HEK293 (cell line): Measurements from ENCODE around the gene GALNS.

Source experiments
- CTCF ChIA-PET: fragments of 350-600 bp; formaldehyde crosslinking; extraction: SDS; loops from one replicate; lab custom pipeline; 2021; ENCODE audit warnings: antibody characterized with exemption; lab: Yijun Ruan, JAX
- POLR2A ChIA-PET: fragments of 300-600 bp; formaldehyde crosslinking; extraction: SDS; loops from one replicate; lab custom pipeline; 2020; ENCODE audit warnings: antibody characterized with exemption, inconsistent platforms; lab: Yijun Ruan, JAX
- H3K27ac ChIP-seq: fragments of 200-500 bp; sonication (Bioruptor generic); 2 replicates; pipeline ENCODE4 v1.5.1; 2014; ENCODE audit warnings: low read depth, low read length, control low read depth, inconsistent platforms; ENCODE audit errors: extremely low read depth
- H3K36me3 ChIP-seq, 2 experiments: fragments of 200-500 bp in 1 of 2; sonication (Bioruptor generic) in 1 of 2; 1 replicate in 1 of 2; 2 replicates in 1 of 2; pipeline ENCODE4 v1.5.1; 2014 to 2017; ENCODE audit warnings: inconsistent platforms in 2 of 2, low read length in 2 of 2; ENCODE audit not compliant: control insufficient read depth in 2 of 2, insufficient read depth in 1 of 2
- H3K4me1 ChIP-seq: fragments of 200-500 bp; sonication (Bioruptor generic); 2 replicates; pipeline ENCODE4 v1.5.1; 2014; ENCODE audit warnings: mild to moderate bottlenecking, low read length, inconsistent platforms; ENCODE audit not compliant: control insufficient read depth, insufficient read depth
- H3K4me3 ChIP-seq: 2 replicates; pipeline ENCODE4 v1.5.1; 2011; ENCODE audit warnings: low read depth, mild to moderate bottlenecking, control low read depth, low read length, moderate library complexity
- H3K9me3 ChIP-seq: fragments of 200-500 bp; sonication (Bioruptor generic); 2 replicates; pipeline ENCODE4 v1.5.1; 2014; ENCODE audit warnings: low read depth, low read length, inconsistent platforms; ENCODE audit not compliant: control insufficient read depth, insufficient read depth
- BCL11A ChIP-seq: fragments of 450-650 bp; formaldehyde crosslinking; IDR thresholded peaks from 2 replicates; pipeline ENCODE4 v1.5.1; 2016; ENCODE audit warnings: low read depth, missing biosample characterization, missing genetic modification characterization
- CTCF ChIP-seq: fragments of 450-650 bp; formaldehyde crosslinking; IDR thresholded peaks from 2 replicates; pipeline ENCODE4 v1.5.1; 2016; ENCODE audit warnings: missing biosample characterization, missing genetic modification characterization
- GLI4 ChIP-seq: fragments of 450-650 bp; formaldehyde crosslinking; IDR thresholded peaks from 2 replicates; pipeline ENCODE4 v1.5.1; 2016; ENCODE audit warnings: missing biosample characterization, missing genetic modification characterization
- INSM2 ChIP-seq: fragments of 450-650 bp; formaldehyde crosslinking; IDR thresholded peaks from 2 replicates; pipeline ENCODE4 v1.5.1; 2016; ENCODE audit warnings: missing biosample characterization, missing genetic modification characterization
- KLF17 ChIP-seq: fragments of 450-650 bp; formaldehyde crosslinking; IDR thresholded peaks from 2 replicates; pipeline ENCODE4 v1.5.1; 2016; ENCODE audit warnings: missing biosample characterization, missing genetic modification characterization
- PRDM10 ChIP-seq: fragments of 450-650 bp; formaldehyde crosslinking; IDR thresholded peaks from 2 replicates; pipeline ENCODE4 v1.5.1; 2016; ENCODE audit warnings: missing biosample characterization, missing genetic modification characterization
- SCRT1 ChIP-seq: fragments of 450-650 bp; formaldehyde crosslinking; IDR thresholded peaks from 2 replicates; pipeline ENCODE4 v1.5.1; 2016; ENCODE audit warnings: missing biosample characterization, missing genetic modification characterization, borderline replicate concordance
- SCRT2 ChIP-seq: fragments of 450-650 bp; formaldehyde crosslinking; IDR thresholded peaks from 2 replicates; pipeline ENCODE4 v1.5.1; 2016; ENCODE audit warnings: missing biosample characterization, missing genetic modification characterization
- WT1 ChIP-seq: fragments of 450-650 bp; formaldehyde crosslinking; IDR thresholded peaks from 2 replicates; pipeline ENCODE4 v1.5.1; 2016; ENCODE audit warnings: missing biosample characterization, missing genetic modification characterization
- ZBTB7A ChIP-seq: fragments of 450-650 bp; formaldehyde crosslinking; IDR thresholded peaks from 2 replicates; pipeline ENCODE4 v1.5.1; 2016; ENCODE audit warnings: low read depth, missing biosample characterization, missing genetic modification characterization
- ZNF114 ChIP-seq: fragments of 450-650 bp; formaldehyde crosslinking; IDR thresholded peaks from 2 replicates; pipeline ENCODE4 v1.5.0; 2017; ENCODE audit warnings: missing biosample characterization, missing genetic modification characterization
- ZNF133 ChIP-seq: fragments of 450-650 bp; formaldehyde crosslinking; IDR thresholded peaks from 2 replicates; pipeline ENCODE4 v1.5.1; 2016; ENCODE audit warnings: missing biosample characterization, missing genetic modification characterization
- ZNF146 ChIP-seq: fragments of 450-650 bp; formaldehyde crosslinking; IDR thresholded peaks from 2 replicates; pipeline ENCODE4 v1.5.1; 2016; ENCODE audit warnings: missing biosample characterization, missing genetic modification characterization
- ZNF211 ChIP-seq: fragments of 450-650 bp; formaldehyde crosslinking; IDR thresholded peaks from 2 replicates; pipeline ENCODE4 v1.5.1; 2016; ENCODE audit warnings: low read depth, missing biosample characterization, missing genetic modification characterization
- ZNF302 ChIP-seq: fragments of 450-650 bp; formaldehyde crosslinking; IDR thresholded peaks from 2 replicates; pipeline ENCODE4 v1.5.1; 2016; ENCODE audit warnings: missing biosample characterization, missing genetic modification characterization, low read depth
- ZNF311 ChIP-seq: fragments of 450-650 bp; formaldehyde crosslinking; IDR thresholded peaks from 2 replicates; pipeline ENCODE4 v1.5.1; 2017; ENCODE audit warnings: missing biosample characterization, missing genetic modification characterization, borderline replicate concordance
- ZNF324 ChIP-seq: fragments of 450-650 bp; formaldehyde crosslinking; IDR thresholded peaks from 2 replicates; pipeline ENCODE4 v1.5.1; 2016; ENCODE audit warnings: missing biosample characterization, missing genetic modification characterization
- ZNF404 ChIP-seq: fragments of 450-650 bp; formaldehyde crosslinking; IDR thresholded peaks from 2 replicates; pipeline ENCODE4 v1.5.1; 2017; ENCODE audit warnings: missing biosample characterization, missing genetic modification characterization
- ZNF473 ChIP-seq: fragments of 450-650 bp; formaldehyde crosslinking; IDR thresholded peaks from 2 replicates; pipeline ENCODE4 v1.5.1; 2017; ENCODE audit warnings: missing biosample characterization, missing genetic modification characterization
- ZNF510 ChIP-seq: fragments of 450-650 bp; formaldehyde crosslinking; IDR thresholded peaks from 2 replicates; pipeline ENCODE4 v1.5.1; 2018; ENCODE audit warnings: mild to moderate bottlenecking, missing genetic modification characterization, missing biosample characterization; ENCODE audit not compliant: insufficient replicate concordance
- ZNF621 ChIP-seq: fragments of 450-650 bp; formaldehyde crosslinking; IDR thresholded peaks from 2 replicates; pipeline ENCODE4 v1.5.1; 2017; ENCODE audit warnings: missing biosample characterization, missing genetic modification characterization
- ZNF639 ChIP-seq: fragments of 450-650 bp; formaldehyde crosslinking; IDR thresholded peaks from 2 replicates; pipeline ENCODE4 v1.5.1; 2016; ENCODE audit warnings: missing biosample characterization, missing genetic modification characterization
- ZNF791 ChIP-seq: fragments of 450-650 bp; formaldehyde crosslinking; IDR thresholded peaks from 2 replicates; pipeline ENCODE4 v1.5.1; 2016; ENCODE audit warnings: missing biosample characterization, missing genetic modification characterization
- ZNF843 ChIP-seq: fragments of 450-650 bp; formaldehyde crosslinking; IDR thresholded peaks from 2 replicates; pipeline ENCODE4 v1.5.1; 2016; ENCODE audit warnings: missing biosample characterization, missing genetic modification characterization
- ZSCAN18 ChIP-seq: fragments of 450-650 bp; formaldehyde crosslinking; IDR thresholded peaks from 2 replicates; pipeline ENCODE4 v1.5.1; 2016; ENCODE audit warnings: missing biosample characterization, missing genetic modification characterization

GALNS gene

GRCh38 chr16:88842308-88842756 lies 14.4 kb downstream of the GALNS start (continued):
- TF ChIP-seq SCRT2 (tag by site-specific recombination) (no peak), GLI4 (tag by site-specific recombination) (no peak), ZNF639 (no peak), ZNF843 (no peak), ZSCAN18 (tag by site-specific recombination) (no peak), ZNF146 (tag by site-specific recombination) (no peak), ZNF473 (no peak), WT1 (tag by site-specific recombination) (no peak)

- ChIA-PET CTCF (no interaction called here), POLR2A (no interaction called here)
- no peak overlapping the region for H3K4me3 ChIP-seq
- no peak overlapping the region for H3K27ac ChIP-seq
- peaks cover 0 to 13% of the 10 kb centered on the region in 2 experiments; a peak in 1 of 3 replicates for H3K36me3 ChIP-seq
- no peaks in the 10 kb centered on the region for H3K4me1 ChIP-seq
- H3K9me3 ChIP-seq: no peaks in the 10 kb centered on the region
- TF ChIP-seq ZNF510 (tag by site-specific recombination) (no peak), SCRT1 (tag by site-specific recombination) (no peak), ZNF324 (tag by site-specific recombination) (no peak), KLF17 (no peak), ZNF843 (no peak), ZNF311 (tag by site-specific recombination) (no peak), ZNF114 (tag by site-specific recombination) (no peak), ZNF133 (tag by site-specific recombination) (no peak), PRDM10 (tag by site-specific recombination) (no peak), INSM2 (tag by site-specific recombination) (no peak), ZNF791 (no peak), ZNF211 (tag by site-specific recombination) (no peak), BCL11A (no peak), ZBTB7A (tag by site-specific recombination) (no peak), CTCF (tag by site-specific recombination) (no peak), ZNF621 (tag by site-specific recombination) (no peak), ZNF302 (tag by site-specific recombination) (no peak), ZNF404 (tag by site-specific recombination) (no peak)
Measured at GRCh38 chr16:88841521-88842307, 15.0 kb downstream of the GALNS start.
